ENCODE measurements around the gene SERINC5. TPM values are rescaled to one million over a fixed set of nuclear protein-coding genes. Genes with fewer than 3 reads are reported as not detected.
A peak's percentile ranks its signal among the peaks of the same experiment; 100 is the strongest.

Gene SERINC5
- total RNA-seq, 1 experiment from 2014 or later: 52.3 TPM

DNA sequence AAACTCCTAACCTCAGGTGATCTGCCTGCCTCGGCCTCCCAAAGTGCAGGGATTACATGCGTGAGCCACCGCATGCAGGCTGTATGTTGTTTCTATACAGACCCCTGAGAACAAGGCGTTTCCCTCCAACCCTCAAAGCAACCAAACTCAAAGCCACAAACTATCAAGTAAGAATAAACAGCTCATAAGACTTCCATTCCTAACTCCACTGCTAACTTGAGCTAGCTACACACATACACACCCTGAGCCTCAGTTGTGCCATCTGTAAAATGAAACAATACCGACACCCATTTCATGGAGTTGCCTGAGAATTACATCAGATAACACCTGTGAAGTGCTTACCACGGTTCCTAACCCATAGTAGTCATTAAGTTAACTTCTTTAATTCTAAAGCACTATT lies 70.8 kb downstream of the SERINC5 start:
- peaks cover 13% of the 10 kb centered on the region; the same call in 1 of the 2 replicates for H3K79me2 ChIP-seq (ENCODE audit: insufficient read depth, low read length)
- no CpG with 5 or more reads among the region's 6 CpGs for WGBS (ENCODE audit: extremely low coverage, insufficient read length, low lambda C conversion rate)
- peak overlapping the region; percentile 39 for H3K56ac ChIP-seq (ENCODE audit: insufficient read length, low read depth, low read length)
- no peak overlapping the region for H3K23ac ChIP-seq (ENCODE audit: insufficient read length, low read depth, low read length)
- H3K23me2 ChIP-seq (ENCODE audit: insufficient read length, low read depth, low read length, poor library complexity, severe bottlenecking): no peaks in the 10 kb centered on the region
- H4K91ac ChIP-seq (ENCODE audit: insufficient read length, low read depth, low read length): peak overlapping the region; percentile 15
- H3K4me1 ChIP-seq (ENCODE audit: insufficient read depth, low read length): peaks cover 27% of the 10 kb centered on the region
- peak overlapping the region; percentile 60 for H2AK5ac ChIP-seq (ENCODE audit: insufficient read length, low read length)
- H2BK12ac ChIP-seq (ENCODE audit: insufficient read length, low read depth, low read length): peak overlapping the region; percentile 8
- no peak overlapping the region for H3T11ph ChIP-seq (ENCODE audit: low read length)
- Mint-ChIP-seq H3K4me3 (peak overlapping the region in 1 of 2 experiments; percentile 30; a peak in 2 of 5 replicates), H3K27me3 (ENCODE audit: low read depth) (no peaks in the 10 kb centered on the region), H3K36me3 (ENCODE audit: insufficient read depth in 1 of 3, low read depth in 3 of 3) (peaks cover 0 to 3% (median 0%) of the 10 kb centered on the region in 3 experiments; a peak in 2 of 7 replicates), H3K27ac (peak overlapping the region; percentile 93 to 97 (median 96)), H3K4me1 (peaks cover 75 to 87% of the 10 kb centered on the region in 2 experiments), H3K9me3 (no peaks in the 10 kb centered on the region)
- peak overlapping the region; percentile 47 for H3K9ac ChIP-seq (ENCODE audit: extremely low read depth, insufficient read length, low read length)
- no peak overlapping the region for H2BK15ac ChIP-seq (ENCODE audit: low read depth, low read length)
- peak overlapping the region; percentile 13 for H3K4me2 ChIP-seq (ENCODE audit: insufficient read depth, insufficient read length, low read length)
- H2AFZ ChIP-seq (ENCODE audit: low read length): no peak overlapping the region
- no peak overlapping the region for H2BK120ac ChIP-seq (ENCODE audit: low read depth, low read length, poor library complexity, severe bottlenecking)
- peak overlapping the region; percentile 99 for H3K27ac ChIP-seq (ENCODE audit: insufficient read length, low read depth, low read length)
- H3K14ac ChIP-seq (ENCODE audit: insufficient read depth, low read length): no peak overlapping the region; the same call in 1 of the 2 replicates
- H4K8ac ChIP-seq (replicated peaks; ENCODE audit: insufficient read length, low read depth, low read length): peak overlapping the region; percentile 40
- no peak overlapping the region; the same call in 1 of the 2 replicates for H3K4ac ChIP-seq (ENCODE audit: low read depth, low read length)
- no peaks in the 10 kb centered on the region for H3K79me1 ChIP-seq (ENCODE audit: insufficient read depth, low read depth, low read length, poor library complexity, severe bottlenecking)
- H2BK20ac ChIP-seq (ENCODE audit: low read depth, low read length, poor library complexity, severe bottlenecking): no peak overlapping the region
- no peaks in the 10 kb centered on the region for H4K20me1 ChIP-seq (ENCODE audit: control insufficient read depth, insufficient read depth, insufficient read length)
- peak overlapping the region; percentile 74 for H2BK5ac ChIP-seq (ENCODE audit: insufficient read length, low read length)
- TF ChIP-seq, protein P1, sequence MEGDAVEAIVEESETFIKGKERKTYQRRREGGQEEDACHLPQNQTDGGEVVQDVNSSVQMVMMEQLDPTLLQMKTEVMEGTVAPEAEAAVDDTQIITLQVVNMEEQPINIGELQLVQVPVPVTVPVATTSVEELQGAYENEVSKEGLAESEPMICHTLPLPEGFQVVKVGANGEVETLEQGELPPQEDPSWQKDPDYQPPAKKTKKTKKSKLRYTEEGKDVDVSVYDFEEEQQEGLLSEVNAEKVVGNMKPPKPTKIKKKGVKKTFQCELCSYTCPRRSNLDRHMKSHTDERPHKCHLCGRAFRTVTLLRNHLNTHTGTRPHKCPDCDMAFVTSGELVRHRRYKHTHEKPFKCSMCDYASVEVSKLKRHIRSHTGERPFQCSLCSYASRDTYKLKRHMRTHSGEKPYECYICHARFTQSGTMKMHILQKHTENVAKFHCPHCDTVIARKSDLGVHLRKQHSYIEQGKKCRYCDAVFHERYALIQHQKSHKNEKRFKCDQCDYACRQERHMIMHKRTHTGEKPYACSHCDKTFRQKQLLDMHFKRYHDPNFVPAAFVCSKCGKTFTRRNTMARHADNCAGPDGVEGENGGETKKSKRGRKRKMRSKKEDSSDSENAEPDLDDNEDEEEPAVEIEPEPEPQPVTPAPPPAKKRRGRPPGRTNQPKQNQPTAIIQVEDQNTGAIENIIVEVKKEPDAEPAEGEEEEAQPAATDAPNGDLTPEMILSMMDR (conservative IDR thresholded peaks at IDR 0.05): no peak
- peak overlapping the region; percentile 29 for H4K5ac ChIP-seq (ENCODE audit: insufficient read length, low read depth, low read length)
- no peaks in the 10 kb centered on the region for H3K9me3 ChIP-seq (ENCODE audit: control insufficient read depth, low read depth, low read length)
- H3K18ac ChIP-seq (ENCODE audit: insufficient read length, low read depth, low read length): peak overlapping the region; percentile 68
- H3K27me3 ChIP-seq (ENCODE audit: insufficient read depth, low read length): no peaks in the 10 kb centered on the region
- no peak for DNase-seq

Measured in H9 (cell line).